Panc1 (cell line): ENCODE measurements around the gene ADAMTS15. TPM values are rescaled to one million over a fixed set of nuclear protein-coding genes. Genes with fewer than 3 reads are reported as not detected.

Experiments
- ATAC-seq: fragments of 200-7000 bp; cut with Tn5 transposase; 2 replicates; pipeline ENCODE4 v1.9.1; 2020; ENCODE audit warnings: mild to moderate bottlenecking, moderate library complexity
- BruUV-seq: library from RNA; stranded (reverse); fragments of 400-500 nt; replicated peaks from 2 replicates; lab custom pipeline; 2021; lab: Mats Ljungman, UMichigan
- CTCF ChIA-PET: fragments of 300-600 bp; sonication (Branson Sonifier 250); formaldehyde crosslinking; loops from one replicate; lab custom pipeline; 2022; ENCODE audit warnings: antibody characterized with exemption; lab: Charles Lee
- POLR2A ChIA-PET: fragments of 300-600 bp; sonication (Branson Sonifier 250); formaldehyde crosslinking; loops from one replicate; lab custom pipeline; 2022; ENCODE audit warnings: antibody characterized with exemption; lab: Charles Lee
- DNase-seq: peaks from one replicate; pipeline ENCODE4 v3.0.0-alpha.2; 2010; ENCODE audit warnings: low read depth, low spot score
- H3K27ac ChIP-seq: 2 replicates; pipeline ENCODE4 v1.5.1; 2011; ENCODE audit warnings: mild to moderate bottlenecking, low read length, inconsistent platforms
- H3K27me3 ChIP-seq: fragments of 200-500 bp; sonication (Bioruptor generic); 2 replicates; pipeline ENCODE4 v1.6.0; 2014; ENCODE audit warnings: low read length, inconsistent platforms; ENCODE audit not compliant: control insufficient read depth, insufficient read depth
- H3K36me3 ChIP-seq: fragments of 200-500 bp; sonication (Bioruptor generic); 2 replicates; pipeline ENCODE4 v1.5.1; 2014; ENCODE audit warnings: inconsistent platforms, mild to moderate bottlenecking, low read length, moderate library complexity; ENCODE audit not compliant: control insufficient read depth, insufficient read depth
- H3K4me1 ChIP-seq: 2 replicates; pipeline ENCODE4 v1.5.1; 2011; ENCODE audit warnings: inconsistent platforms, mild to moderate bottlenecking, low read length, moderate library complexity; ENCODE audit not compliant: control insufficient read depth, insufficient read depth
- H3K4me3 ChIP-seq, 2 experiments: 2 replicates each; pipeline ENCODE4 v1.5.1; 2011 to 2012; ENCODE audit warnings: low read depth in 2 of 2, low read length in 2 of 2, mild to moderate bottlenecking in 2 of 2, inconsistent platforms in 1 of 2, moderate library complexity in 1 of 2
- H3K9me3 ChIP-seq: fragments of 200-500 bp; sonication (Bioruptor generic); 2 replicates; pipeline ENCODE4 v1.5.1; 2014; ENCODE audit warnings: low read depth, mild to moderate bottlenecking, inconsistent platforms, low read length, moderate library complexity; ENCODE audit not compliant: control insufficient read depth, insufficient read depth
- POLR2AphosphoS5 ChIP-seq: IDR thresholded peaks from 2 replicates; pipeline ENCODE4 v1.6.1; 2012; ENCODE audit warnings: mild to moderate bottlenecking, low read depth, low read length, moderate library complexity
- SIN3A ChIP-seq: IDR thresholded peaks from 2 replicates; pipeline ENCODE4 v1.6.1; 2012; ENCODE audit warnings: low read depth, mild to moderate bottlenecking, low read length, moderate library complexity, borderline replicate concordance; ENCODE audit not compliant: insufficient read depth
- TCF7L2 ChIP-seq: IDR thresholded peaks from 2 replicates; pipeline ENCODE4 v1.6.1; 2011; ENCODE audit warnings: mild to moderate bottlenecking, low read depth, low read length, inconsistent platforms
- in situ Hi-C: cut with HindIII; loops from 2 replicates; pipeline ENCODE4 v1.10.0; 2016; ENCODE audit warnings: low sequenced_read_pairs, low pct_unique_long_range_greater_than_20kb
- intact Hi-C: fragments of 100-400 bp; cut with micrococcal nuclease; formaldehyde crosslinking; loops from one replicate; pipeline ENCODE4 v1.10.0; 2022; ENCODE audit not compliant: unreplicated experiment
- total RNA-seq: library from RNA; stranded (reverse); gene quantifications from one replicate; pipeline ENCODE4 v1.2.1, GENCODE V29; 2021; ENCODE audit not compliant: unreplicated experiment
- TF ChIP-seq, protein P1 (sequence below), 2 experiments: IDR thresholded peaks; 2 replicates each; pipeline ENCODE4 v1.6.1; 2011 to 2012; ENCODE audit warnings: low read depth in 2 of 2, control low read depth in 1 of 2, low read length in 1 of 2, mild to moderate bottlenecking in 1 of 2, moderate library complexity in 1 of 2; ENCODE audit not compliant: insufficient read depth in 1 of 2
- TF ChIP-seq, protein P2 (sequence below): fragments of 450-650 bp; IDR thresholded peaks from 2 replicates; pipeline ENCODE4 v1.5.1; 2017; ENCODE audit warnings: mild to moderate bottlenecking

Gene ADAMTS15
- total RNA-seq, 1 experiment from 2014 or later: 39.9 TPM

DNA sequence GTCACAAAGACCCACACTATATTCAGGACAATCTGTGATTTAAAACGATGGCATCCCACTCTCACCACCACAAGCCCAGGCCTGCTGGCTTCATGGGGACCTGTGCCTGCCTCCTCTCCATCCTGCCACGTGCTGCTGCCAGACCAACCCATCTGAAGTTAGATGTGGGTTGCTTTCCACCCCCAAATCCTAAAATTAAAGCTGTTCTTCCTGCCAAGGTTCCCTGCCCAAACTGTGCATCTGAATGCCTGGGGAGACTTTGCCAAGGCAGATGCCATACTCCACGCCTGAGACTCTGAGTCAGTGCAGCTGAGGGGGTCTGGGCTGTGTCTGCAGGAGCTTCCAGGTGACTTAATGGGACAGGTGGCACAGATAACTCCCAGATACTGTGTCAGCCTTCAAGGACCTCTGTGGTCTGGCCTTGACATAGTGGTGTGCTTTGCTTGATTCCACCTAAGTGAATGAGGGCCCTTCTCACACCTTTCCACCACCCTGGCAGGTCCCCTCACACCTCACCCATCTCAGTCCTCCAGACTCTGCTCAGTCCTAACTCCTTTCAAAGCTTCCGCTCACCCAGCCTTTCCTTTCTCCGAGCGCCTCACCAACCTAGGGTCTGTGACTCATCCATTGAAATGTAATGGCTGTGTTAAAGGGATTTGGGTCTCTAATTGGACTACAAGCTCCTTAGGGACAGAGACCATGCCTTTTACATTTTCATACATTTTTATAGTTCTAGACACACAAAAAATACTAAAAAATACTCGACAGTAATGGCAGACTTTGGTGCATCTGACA lies 38.7 kb upstream of the ADAMTS15 start:
- H3K4me3 ChIP-seq: no peak overlapping the region
- POLR2A ChIA-PET: no interaction called here
- ATAC-seq (no peak), DNase-seq (no peak)
- peaks cover 2% of the 10 kb centered on the region; the same call in 1 of the 2 replicates for H3K27me3 ChIP-seq
- in situ Hi-C loops: no loop called here
- no peaks in the 10 kb centered on the region for H3K36me3 ChIP-seq
- BruUV-seq: no TSS peak
- intact Hi-C loops: no loop called here
- no peaks in the 10 kb centered on the region for H3K9me3 ChIP-seq
- H3K27ac ChIP-seq: no peak overlapping the region
- CTCF ChIA-PET: no interaction called here
- H3K4me1 ChIP-seq: peaks cover 6% of the 10 kb centered on the region; the same call in 1 of the 2 replicates
- TF ChIP-seq POLR2AphosphoS5 (no peak), SIN3A (no peak), TCF7L2 (no peak)
- TF ChIP-seq, protein P1, sequence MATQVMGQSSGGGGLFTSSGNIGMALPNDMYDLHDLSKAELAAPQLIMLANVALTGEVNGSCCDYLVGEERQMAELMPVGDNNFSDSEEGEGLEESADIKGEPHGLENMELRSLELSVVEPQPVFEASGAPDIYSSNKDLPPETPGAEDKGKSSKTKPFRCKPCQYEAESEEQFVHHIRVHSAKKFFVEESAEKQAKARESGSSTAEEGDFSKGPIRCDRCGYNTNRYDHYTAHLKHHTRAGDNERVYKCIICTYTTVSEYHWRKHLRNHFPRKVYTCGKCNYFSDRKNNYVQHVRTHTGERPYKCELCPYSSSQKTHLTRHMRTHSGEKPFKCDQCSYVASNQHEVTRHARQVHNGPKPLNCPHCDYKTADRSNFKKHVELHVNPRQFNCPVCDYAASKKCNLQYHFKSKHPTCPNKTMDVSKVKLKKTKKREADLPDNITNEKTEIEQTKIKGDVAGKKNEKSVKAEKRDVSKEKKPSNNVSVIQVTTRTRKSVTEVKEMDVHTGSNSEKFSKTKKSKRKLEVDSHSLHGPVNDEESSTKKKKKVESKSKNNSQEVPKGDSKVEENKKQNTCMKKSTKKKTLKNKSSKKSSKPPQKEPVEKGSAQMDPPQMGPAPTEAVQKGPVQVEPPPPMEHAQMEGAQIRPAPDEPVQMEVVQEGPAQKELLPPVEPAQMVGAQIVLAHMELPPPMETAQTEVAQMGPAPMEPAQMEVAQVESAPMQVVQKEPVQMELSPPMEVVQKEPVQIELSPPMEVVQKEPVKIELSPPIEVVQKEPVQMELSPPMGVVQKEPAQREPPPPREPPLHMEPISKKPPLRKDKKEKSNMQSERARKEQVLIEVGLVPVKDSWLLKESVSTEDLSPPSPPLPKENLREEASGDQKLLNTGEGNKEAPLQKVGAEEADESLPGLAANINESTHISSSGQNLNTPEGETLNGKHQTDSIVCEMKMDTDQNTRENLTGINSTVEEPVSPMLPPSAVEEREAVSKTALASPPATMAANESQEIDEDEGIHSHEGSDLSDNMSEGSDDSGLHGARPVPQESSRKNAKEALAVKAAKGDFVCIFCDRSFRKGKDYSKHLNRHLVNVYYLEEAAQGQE (IDR thresholded peaks at IDR 0.05; ENCODE audit: insufficient read depth in 1 of 2, low read depth in 2 of 2, low read length in 1 of 2): no peak
- TF ChIP-seq, protein P2, sequence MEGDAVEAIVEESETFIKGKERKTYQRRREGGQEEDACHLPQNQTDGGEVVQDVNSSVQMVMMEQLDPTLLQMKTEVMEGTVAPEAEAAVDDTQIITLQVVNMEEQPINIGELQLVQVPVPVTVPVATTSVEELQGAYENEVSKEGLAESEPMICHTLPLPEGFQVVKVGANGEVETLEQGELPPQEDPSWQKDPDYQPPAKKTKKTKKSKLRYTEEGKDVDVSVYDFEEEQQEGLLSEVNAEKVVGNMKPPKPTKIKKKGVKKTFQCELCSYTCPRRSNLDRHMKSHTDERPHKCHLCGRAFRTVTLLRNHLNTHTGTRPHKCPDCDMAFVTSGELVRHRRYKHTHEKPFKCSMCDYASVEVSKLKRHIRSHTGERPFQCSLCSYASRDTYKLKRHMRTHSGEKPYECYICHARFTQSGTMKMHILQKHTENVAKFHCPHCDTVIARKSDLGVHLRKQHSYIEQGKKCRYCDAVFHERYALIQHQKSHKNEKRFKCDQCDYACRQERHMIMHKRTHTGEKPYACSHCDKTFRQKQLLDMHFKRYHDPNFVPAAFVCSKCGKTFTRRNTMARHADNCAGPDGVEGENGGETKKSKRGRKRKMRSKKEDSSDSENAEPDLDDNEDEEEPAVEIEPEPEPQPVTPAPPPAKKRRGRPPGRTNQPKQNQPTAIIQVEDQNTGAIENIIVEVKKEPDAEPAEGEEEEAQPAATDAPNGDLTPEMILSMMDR: no peak

DNA sequence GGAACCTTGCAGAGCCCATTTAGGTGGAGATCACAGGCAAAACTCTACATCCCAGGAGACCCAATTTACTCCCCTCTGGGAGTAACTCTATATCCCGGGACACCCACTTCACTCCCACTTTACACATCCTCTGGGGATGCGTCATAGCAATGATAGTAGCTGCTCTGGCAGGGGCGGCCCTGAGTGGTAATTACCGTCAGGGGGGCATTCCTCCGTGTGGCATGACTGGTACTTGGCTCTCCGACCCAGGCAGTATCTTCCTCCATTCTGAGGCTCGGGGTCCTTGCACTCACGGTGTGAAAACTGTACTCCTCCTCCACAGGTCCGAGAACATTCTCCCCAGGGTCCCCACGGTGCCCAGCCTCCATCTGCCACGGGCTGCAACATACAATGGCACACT lies 37.2 kb upstream of the ADAMTS15 start:
- DNase-seq (no peak), ATAC-seq (no peak)
- intact Hi-C loops: no loop called here
- Histone ChIP-seq H3K4me1 (peaks cover 6% of the 10 kb centered on the region; the same call in 1 of the 2 replicates), H3K27ac (no peak overlapping the region), H3K36me3 (no peaks in the 10 kb centered on the region), H3K9me3 (no peaks in the 10 kb centered on the region), H3K27me3 (peaks cover 2% of the 10 kb centered on the region; the same call in 1 of the 2 replicates), H3K4me3 (no peak overlapping the region)
- in situ Hi-C loops: no loop called here
- POLR2A ChIA-PET: no interaction called here
- BruUV-seq: no TSS peak
- CTCF ChIA-PET: no interaction called here
- TF ChIP-seq SIN3A (no peak), TCF7L2 (no peak), POLR2AphosphoS5 (no peak)
- TF ChIP-seq, protein P1 (IDR thresholded peaks at IDR 0.05; ENCODE audit: insufficient read depth in 1 of 2, low read depth in 2 of 2, low read length in 1 of 2): no peak
- TF ChIP-seq, protein P2: no peak
